ENCODE measurements around the gene ANKAR.

DNA sequence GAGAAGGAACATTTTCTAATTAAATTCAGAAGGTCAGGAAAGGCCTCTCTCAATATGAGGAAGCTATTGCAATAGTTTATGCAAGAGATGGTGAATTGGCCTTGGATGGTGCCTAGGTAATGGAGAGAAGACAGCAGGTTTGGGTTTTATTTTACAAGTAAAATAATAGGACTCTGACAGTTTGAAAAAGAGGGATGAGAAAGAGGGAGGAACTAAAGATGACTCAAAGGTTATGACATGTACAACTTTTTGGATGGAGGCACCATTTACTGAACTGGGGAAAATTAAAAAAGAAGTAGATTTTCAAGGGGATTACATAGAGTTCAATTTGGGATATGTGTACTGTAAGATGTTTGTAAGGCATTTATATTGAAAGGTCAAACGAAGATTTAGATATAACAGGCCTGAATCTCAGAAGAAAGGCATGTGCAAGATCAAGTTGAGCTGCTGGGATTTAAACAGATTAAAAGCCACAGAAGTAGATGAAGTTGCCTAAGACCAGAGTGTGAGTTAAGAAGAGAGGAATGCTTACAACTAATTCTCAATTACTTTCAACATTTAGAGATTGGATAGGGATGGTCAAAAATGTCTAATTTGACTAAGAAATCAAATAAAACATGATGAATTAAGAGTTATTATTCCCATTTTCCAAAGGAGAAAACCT lies 25.5 kb upstream of the ANKAR start:
- no peak for TF ChIP-seq CTCF (IDR thresholded peaks at IDR 0.05)
- TF ChIP-seq POLR2A (IDR thresholded peaks at IDR 0.05) = no peak
- no peak for TF ChIP-seq POLR2AphosphoS5 (IDR thresholded peaks at IDR 0.05)

Data from stomach (tissue), 4 donors.